ENCODE measurements around the gene SNTG2.

GRCh38 chr2:905091-905832 lies 45.4 kb upstream of the SNTG2 start:
- TF ChIP-seq, protein P1, sequence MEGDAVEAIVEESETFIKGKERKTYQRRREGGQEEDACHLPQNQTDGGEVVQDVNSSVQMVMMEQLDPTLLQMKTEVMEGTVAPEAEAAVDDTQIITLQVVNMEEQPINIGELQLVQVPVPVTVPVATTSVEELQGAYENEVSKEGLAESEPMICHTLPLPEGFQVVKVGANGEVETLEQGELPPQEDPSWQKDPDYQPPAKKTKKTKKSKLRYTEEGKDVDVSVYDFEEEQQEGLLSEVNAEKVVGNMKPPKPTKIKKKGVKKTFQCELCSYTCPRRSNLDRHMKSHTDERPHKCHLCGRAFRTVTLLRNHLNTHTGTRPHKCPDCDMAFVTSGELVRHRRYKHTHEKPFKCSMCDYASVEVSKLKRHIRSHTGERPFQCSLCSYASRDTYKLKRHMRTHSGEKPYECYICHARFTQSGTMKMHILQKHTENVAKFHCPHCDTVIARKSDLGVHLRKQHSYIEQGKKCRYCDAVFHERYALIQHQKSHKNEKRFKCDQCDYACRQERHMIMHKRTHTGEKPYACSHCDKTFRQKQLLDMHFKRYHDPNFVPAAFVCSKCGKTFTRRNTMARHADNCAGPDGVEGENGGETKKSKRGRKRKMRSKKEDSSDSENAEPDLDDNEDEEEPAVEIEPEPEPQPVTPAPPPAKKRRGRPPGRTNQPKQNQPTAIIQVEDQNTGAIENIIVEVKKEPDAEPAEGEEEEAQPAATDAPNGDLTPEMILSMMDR (IDR thresholded peaks at IDR 0.05; ENCODE audit: low read depth, low read length, poor library complexity, severe bottlenecking), result no peak
- no peak for TF ChIP-seq EZH2phosphoT487 (IDR thresholded peaks at IDR 0.05; ENCODE audit: borderline replicate concordance, low read length)

Measured in DOHH2 (cell line).